PFSK-1 (cell line): ENCODE measurements around the gene CLCN7.

Experiments
- FOXP2 ChIP-seq: optimal IDR thresholded peaks from 2 replicates; pipeline ENCODE3; 2011; ENCODE audit warnings: borderline replicate concordance, control low read depth, inconsistent platforms; ENCODE audit not compliant: insufficient read depth; ENCODE audit errors: extremely low read length, extremely low read depth
- POLR2AphosphoS5 ChIP-seq: IDR thresholded peaks from 2 replicates; pipeline ENCODE4 v1.6.1; 2012; ENCODE audit warnings: low read depth, mild to moderate bottlenecking, control low read depth, low read length, moderate library complexity
- REST ChIP-seq, 2 experiments: IDR thresholded peaks; 2 replicates each; pipeline versions ENCODE4 v1.6.1 to v1.8.0; 2011 to 2012; ENCODE audit warnings: low read depth in 2 of 2, low read length in 2 of 2, control low read depth in 1 of 2, inconsistent platforms in 1 of 2, mild to moderate bottlenecking in 1 of 2, moderate library complexity in 1 of 2; ENCODE audit not compliant: insufficient read depth in 1 of 2
- SIN3A ChIP-seq: IDR thresholded peaks from 2 replicates; pipeline ENCODE4 v1.6.1; 2012; ENCODE audit warnings: mild to moderate bottlenecking, low read length, moderate library complexity, borderline replicate concordance; ENCODE audit not compliant: insufficient read depth
- TAF1 ChIP-seq: IDR thresholded peaks from 2 replicates; pipeline ENCODE4 v1.6.1; 2012; ENCODE audit warnings: low read length, control low read depth, borderline replicate concordance; ENCODE audit not compliant: insufficient read depth

GRCh38 chr16:1425616-1426370 lies 49.0 kb downstream of the CLCN7 start:
- TF ChIP-seq SIN3A (no peak), POLR2AphosphoS5 (no peak), REST (IDR thresholded peaks at IDR 0.05; ENCODE audit: insufficient read depth in 1 of 2, low read depth in 2 of 2, low read length in 2 of 2) (no peak), TAF1 (no peak), FOXP2 (no peak)
